Esophagus muscularis mucosa (tissue), 4 donors: ENCODE results near the gene CKAP2.
"Not testable (repeated sequence)": the region's sequence is repeated elsewhere in the genome, so short reads cannot be mapped to it uniquely, and the experiment has no call there.

Experiments
- CTCF ChIP-seq, 3 experiments: fragments of 200-600 bp in 2 of 3; fragments of 450-650 bp in 1 of 3; sonication (generic) in 2 of 3; IDR thresholded peaks; one replicate each; pipeline ENCODE4 v1.5.1; 2017 to 2019; ENCODE audit warnings: antibody characterized with exemption in 3 of 3, mild to moderate bottlenecking in 2 of 3, moderate library complexity in 1 of 3
- EP300 ChIP-seq: sonication (generic); formaldehyde crosslinking; IDR thresholded peaks from one replicate; pipeline ENCODE4 v1.6.1; 2017; ENCODE audit warnings: antibody characterized with exemption
- POLR2A ChIP-seq: fragments of 450-650 bp; IDR thresholded peaks from one replicate; pipeline ENCODE4 v1.6.1; 2017; ENCODE audit warnings: antibody characterized with exemption, moderate library complexity, mild to moderate bottlenecking, low read depth

DNA sequence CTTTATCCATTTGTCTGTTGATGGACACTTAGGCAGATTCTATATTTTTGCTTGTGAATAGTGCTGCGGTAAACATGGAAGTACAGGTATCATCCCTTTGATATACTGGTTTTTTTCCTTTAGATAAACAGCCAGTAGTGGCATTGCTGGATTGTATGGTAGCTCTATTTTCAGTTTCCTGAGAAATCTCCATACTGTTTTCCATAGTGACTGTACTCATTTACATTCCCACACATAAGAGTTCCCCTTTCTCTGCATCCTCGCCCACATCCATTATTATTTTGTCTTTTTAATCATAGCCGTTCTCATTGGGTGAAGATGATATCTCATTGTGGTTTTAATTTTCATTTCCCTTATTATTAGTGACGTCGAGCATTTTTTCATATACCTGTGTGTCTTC lies 35.7 kb downstream of the CKAP2 start:
- TF ChIP-seq CTCF (IDR thresholded peaks at IDR 0.05); EP300; POLR2A: not testable (repeated sequence)
